D341Med (cell line): ENCODE results near the gene DNAH11.
"Not testable (repeated sequence)": the region's sequence is repeated elsewhere in the genome, so short reads cannot be mapped to it uniquely, and the experiment has no call there.

Source experiments
- DNase-seq: peaks from one replicate; pipeline ENCODE4 v3.0.0; 2012; ENCODE audit warnings: low spot score

Gene DNAH11

DNA sequence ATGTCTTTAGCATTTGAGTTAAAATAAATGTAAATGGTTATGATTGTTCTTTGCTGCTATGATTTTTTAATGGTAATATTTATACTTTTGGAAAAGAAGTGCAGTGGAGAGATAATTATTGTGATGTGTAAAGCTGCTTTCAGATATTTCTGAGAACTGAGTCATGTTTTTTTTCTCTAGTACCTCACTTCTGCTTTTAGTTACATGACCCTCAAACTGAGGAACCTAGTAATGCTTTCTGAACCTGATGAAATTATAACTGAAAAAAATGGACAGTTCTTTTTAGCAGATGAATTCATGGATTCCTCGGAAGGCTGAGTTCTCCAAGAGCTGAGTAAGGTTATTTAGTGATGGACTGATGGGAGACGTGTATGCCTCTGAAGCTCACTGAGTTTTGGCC lies 235.1 kb downstream of the DNAH11 start:
- no peak for DNase-seq

DNA sequence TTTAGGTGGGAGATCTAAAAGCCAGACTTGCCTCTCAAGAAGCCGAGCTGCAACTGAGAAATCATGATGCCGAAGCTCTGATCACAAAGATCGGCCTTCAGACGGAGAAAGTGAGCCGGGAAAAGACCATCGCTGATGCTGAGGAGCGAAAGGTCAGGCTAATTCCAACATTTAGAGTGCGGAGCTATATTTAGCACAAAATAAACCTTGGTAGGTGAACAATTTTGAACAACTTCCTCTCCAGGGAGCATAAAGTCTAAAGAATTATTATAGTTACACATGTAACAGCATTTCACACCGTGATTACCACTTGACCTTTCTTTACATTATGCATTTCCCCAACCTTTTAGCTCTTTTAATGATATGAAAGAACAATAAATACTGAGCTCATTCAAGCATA lies 236.1 kb downstream of the DNAH11 start:
- DNase-seq = no peak

DNA sequence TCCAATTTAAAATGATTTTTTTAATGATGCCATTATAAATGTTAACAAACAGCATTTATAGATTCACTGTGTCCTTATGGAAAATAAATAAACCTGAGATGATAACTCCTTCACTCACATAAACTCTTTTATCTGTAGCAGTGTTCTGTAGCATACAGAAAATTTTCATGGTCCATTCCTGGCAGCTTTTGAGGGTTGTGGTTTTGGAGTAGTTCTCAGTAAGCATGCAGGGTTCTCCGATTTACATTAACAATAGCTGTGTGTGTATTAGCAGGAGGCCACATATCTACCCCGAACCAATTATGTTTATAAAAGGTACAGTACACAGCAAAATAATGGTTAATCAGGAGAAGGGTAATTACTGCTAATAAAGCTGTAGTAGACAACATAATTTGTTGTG lies 240.2 kb downstream of the DNAH11 start:
- no peak for DNase-seq

DNA sequence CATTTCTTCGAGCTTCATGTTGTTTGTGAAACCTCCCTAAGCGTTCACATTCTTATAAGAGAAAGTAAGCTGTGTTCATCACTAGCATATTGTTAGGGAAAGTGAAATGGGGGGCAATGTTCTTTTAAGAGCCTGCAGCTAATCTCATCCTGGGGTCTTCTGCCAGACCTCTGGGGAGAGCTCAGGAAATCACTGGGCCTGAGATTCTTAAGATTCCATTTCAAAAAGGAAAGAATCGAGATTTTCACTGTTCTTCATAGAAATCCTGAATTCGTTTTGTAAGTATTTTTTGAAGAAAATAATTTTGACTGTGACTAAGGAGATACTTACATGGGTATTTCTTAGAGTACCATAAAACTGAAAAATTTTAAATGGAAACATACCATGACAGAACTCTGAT lies 242.2 kb downstream of the DNAH11 start:
- no peak for DNase-seq

DNA sequence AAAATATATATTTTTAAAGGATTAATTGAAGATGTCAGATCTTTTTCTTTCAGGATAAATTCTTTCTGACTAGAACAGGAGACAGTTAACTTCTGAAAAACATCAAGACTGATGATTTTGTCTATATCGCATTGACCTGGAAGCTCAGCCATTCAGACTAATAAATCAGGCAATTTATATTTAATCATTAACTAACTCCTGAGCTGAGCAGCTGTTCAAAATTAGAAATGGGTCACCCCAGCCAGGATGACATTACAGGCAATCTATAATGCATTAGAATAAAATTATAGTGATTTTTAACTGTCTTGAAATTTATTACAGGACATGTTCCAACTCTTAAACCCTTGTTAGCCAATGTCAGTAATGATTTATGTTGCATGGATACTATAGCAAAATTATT lies 263.0 kb downstream of the DNAH11 start:
- DNase-seq = no peak

DNA sequence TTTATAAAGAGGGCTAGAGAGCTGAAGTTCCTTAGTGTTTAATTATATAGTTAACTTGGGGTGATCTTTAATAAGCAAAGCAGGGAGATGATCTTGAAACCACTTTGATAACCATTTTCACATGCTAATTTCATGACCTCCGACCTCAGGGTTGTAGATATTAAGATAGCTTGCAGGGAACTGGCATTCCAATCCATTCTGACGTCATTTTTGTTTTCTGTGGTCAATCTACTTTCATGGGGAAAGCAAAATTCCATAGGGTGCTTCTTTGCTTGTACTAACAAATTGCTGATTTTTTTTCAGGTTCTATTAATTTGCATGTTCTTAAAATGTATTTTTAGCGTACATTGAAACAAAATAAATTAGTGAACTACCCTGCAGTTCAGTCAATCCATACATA lies 263.5 kb downstream of the DNAH11 start:
- DNase-seq = no peak

DNA sequence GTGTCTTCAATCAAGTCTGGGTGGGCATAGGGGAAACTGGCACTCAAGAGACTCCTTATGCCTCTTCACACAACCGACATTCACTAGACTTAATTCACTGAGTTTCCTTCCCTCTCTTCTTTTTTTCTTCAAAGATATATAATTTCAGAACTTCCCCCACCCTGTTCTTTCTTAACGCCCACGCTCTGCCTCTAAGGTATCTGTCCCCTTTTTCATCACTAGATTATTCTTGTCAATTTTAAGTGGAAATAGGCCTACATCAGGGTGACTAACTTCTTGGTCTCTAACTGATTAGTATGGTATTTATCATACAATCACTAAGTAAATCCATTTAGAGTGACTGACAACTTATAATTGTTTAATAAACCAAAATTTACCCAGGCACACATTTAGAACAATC lies 276.2 kb downstream of the DNAH11 start:
- DNase-seq = no peak

DNA sequence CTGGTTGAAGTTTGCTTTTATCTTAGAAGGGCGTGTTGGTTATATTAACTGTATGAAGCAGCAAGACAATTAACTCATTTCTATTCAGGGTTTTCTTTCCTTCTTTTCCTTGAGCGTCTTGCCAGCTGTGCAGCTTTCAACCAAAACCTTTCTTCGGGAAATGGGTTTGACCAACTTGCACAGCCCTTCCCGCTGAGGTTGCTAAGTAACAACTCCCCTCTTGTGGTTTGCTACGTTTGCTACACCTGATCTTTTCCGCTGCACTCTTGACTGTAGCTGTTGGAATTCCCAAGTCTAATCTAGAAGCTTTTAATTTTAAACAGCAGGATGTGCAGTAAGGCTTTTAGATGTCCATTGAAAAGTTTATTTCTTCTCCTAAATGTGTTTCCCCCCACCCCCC lies 286.0 kb downstream of the DNAH11 start:
- DNase-seq = no peak

DNA sequence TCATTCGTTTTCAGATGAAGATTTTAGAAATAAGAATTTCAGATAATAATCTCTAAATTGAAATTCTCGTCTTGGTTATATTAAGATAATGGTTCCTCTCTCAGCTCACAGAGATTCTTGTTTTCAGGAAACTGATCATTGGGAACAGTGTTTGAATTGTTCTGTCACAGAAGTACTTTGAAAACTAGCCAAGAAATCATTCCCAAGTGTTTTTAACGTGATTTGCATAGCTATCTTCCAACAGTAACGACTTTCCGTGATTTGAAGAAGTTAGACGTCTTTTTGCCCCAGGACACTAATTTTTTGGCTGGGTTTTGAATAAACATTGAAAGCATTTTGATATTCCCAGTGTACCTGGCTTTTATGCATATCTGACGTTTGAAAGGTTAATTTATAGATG lies 286.9 kb downstream of the DNAH11 start:
- no peak for DNase-seq

DNA sequence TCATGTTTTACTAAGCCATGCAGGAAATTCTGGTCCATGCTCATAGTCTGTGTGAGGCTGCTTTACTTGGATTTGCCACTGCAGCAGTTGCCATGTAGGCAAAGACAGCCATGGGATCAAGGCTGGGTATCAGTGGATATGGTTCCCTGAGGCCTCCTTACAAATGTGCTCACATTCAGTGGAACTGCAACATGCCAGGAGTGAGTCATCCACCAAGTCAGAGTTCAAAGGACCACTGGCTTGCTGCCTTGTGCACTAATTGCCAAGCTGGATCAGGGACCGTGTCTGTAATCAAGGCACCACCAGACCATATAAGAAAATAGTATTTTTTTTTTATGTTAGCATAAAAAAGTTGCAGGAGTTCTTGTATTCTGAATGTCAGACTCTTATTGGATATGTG lies 301.9 kb downstream of the DNAH11 start:
- DNase-seq = no peak

DNA sequence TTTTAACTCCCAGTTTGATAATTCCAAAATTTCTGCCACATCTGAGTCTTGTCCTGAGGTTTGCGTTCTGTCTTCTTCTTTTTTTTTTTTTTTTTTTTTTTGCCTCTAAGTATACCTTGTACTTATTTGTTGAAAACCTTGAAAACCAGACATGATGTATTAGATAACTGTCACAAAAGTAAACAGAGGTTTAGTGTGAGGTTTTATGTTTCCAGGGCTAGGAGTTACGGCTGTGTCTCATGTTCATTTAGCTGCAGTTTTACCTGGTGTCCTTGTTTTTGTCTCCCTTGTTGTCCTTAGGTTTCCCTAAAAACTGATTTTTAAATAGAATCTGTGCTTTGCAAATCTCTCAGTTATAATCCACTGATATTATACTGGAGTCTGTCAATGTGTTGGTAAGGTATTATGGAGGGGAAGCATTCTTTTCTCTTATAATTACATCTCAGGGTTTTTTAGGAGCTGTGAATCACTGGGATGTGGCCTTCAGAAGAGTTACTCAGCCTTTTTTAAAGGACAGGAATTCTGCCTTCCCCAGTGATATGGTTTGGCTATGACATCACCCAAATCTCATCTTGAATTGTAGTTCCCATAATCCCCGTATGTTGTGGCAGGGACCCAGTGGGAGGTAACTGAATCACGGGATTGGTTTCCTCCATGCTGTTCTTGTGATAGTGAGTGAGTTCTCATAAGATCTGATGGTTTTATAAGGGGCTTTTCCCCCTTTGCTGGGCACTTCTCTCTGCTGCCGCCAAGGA lies 307.9 kb downstream of the DNAH11 start:
- DNase-seq = no peak

DNA sequence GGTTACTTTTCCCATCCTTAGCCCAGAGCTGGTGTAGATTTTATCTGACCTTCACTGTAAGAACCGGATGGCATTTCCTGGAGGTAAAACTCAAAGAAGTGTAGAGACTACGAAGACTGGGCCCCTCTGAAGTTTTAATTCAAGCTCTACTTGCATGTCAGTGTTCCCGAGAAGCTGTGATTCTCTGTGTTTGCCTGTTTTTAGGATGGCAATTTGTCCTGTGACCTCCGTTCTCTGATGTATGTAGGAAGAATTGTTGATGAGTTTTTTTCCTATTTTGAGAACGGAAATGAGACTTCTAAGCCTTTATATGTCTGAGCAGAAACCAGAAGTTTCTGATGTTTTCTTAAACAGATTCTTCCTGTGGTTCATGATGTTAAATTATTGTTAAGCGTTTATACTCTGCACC lies 308.7 kb downstream of the DNAH11 start:
- no peak for DNase-seq

DNA sequence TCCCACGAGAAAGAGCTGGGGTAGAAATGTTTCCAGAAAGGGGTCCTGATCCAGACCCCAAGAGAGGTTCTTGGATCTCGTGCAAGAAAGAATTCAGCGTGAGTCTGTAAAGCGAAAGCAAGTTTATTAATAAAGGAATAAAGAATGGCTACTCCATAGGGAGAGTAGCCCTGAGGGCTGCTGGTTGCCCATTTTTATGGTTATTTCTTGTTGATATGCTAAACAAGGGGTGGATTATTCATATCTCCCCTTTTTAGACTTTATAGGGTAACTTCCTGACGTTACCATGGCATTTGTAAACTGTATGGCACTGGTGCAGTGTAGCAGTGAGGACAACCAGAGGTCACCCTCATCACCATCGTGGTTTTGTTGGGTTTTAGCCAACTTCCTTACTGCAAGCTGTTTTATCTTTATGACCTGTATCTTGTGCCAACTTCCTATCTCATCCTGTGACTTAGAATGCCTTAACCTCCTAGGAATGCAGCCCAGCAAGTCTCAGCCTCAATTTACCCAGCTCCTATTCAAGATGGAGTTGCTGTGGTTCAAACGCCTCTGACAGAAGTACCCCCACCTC lies 322.9 kb downstream of the DNAH11 start:
- DNase-seq = not testable (repeated sequence)

DNA sequence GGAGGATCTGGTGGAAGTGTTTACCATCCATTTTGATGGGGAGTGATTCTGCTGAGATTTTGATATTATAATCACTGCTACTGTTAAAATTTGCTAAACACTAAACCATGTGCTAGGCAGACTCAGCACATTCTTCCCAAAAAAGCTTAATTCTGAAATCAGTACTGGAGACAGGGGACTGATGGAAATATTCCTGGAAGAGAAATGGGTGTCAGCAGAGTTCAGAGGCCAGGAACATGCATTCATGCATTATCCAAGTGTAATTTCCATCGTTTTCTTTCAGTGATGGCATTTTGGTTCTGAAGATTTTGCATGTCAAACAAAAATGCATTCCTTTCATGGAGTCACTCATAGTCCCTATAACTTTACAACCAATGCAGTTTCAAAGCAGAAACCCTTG lies 323.9 kb downstream of the DNAH11 start:
- no peak for DNase-seq

DNA sequence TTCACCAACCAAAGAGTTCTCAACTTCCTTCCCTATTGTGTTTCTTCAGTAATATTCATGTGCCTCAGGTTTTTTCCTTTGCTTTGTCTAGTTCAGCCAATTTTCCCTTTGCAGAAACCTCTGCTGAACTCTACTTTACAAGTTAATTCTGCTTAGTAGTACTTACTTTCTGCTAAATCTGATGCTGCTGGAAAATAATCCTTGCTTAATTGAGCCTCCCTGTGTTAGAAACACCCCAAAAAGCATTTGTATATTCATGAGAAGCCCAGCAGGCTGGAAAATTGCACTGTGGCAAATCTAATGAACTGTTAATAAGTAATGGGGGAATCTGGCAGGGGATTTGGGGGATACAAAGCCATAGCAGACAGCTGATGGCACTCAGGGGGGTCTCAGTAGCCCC lies 324.4 kb downstream of the DNAH11 start:
- DNase-seq = no peak

DNA sequence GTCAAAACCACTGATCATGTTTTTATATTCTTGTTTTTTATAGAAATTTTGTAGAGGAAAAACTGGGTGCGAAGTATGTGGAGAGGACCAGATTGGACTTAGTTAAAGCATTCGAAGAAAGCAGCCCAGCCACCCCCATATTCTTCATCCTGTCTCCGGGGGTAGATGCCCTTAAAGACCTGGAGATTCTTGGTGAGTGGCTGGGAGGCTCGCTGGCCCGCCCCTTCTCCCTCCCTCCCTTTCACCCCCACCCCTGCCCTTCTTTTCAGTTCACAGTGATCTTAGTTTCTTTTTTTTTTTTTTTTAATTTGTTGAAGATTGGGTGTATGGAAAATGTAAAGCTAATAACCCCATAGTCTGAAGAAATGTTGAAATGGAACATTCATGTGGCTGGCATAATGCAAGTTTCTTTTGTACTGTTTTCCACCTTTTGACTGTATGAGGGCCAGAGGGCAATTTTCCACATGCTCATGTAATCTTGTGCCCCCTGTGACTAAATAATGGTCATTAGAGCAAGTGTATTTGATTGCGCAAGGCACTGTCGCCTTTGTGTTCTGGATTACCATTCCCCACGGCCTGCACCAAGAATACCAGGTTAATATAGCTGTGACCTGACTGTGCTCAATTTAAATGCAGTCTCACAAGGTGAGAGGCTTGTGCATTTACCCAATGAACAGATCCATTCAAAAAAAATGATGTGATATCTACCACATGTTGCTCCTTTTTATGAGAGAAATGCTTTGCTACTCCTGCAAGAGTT lies 325.2 kb downstream of the DNAH11 start:
- DNase-seq = no peak

DNA sequence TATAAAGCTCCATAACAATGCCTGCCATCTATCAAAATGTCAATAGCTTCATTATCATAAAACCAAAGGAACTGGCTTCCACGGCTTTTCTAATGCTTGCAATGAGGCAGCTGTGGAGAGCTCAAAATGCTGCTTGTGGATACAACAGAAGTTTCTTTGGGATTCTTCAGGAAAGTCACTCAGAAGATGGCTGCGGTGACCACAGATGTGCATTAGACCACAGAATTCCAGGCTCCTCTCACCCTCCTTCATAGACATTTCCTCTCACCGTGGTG lies 325.7 kb downstream of the DNAH11 start:
- no peak for DNase-seq

DNA sequence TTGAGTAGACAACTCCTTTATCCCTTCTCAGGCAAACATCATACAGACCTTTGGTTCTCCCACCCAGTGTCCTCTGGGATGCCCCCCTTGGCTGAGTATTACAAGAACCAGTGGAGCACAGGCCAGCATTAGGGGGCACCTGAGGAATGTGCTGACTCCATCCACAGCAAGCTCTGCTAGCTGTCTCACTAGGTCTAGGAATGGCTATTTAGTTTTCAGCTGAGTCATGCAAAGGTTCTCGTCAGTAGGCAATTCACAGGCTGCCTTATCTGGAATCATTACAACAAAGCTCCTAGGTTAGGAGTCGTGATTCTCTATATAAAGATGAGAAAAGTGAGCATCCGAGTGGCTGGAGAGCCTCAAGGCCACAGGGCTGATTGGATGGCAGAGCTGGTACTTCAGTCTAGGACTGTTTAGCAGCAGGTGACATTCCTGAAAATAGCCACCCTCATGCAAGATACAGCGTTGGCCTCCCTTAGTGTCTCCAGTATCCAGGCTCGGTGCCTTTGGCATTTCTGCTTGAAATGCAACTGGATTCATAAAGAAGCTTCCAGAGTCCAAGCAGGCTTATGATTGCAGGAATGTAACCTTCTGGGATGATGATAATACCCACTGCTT lies 327.1 kb downstream of the DNAH11 start:
- DNase-seq = no peak

DNA sequence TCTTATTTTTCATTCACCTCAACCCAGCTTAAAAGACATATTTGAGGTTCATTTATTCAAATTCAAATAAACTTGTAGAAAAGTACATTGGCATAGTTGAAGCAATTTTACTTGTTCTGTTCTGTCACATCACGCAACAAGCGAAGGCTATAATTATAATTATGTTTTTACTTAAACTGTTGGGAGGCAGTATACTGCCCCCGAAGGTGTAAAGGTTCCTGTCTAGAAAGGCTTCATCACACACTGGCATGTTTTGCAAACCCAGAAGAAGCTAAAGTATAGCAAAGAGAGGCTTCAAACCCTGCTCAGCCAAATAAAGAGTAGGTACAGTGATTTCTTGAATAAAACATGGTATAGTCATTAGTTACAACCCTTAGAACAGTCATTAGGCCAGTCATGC lies 340.2 kb downstream of the DNAH11 start:
- DNase-seq = no peak

DNA sequence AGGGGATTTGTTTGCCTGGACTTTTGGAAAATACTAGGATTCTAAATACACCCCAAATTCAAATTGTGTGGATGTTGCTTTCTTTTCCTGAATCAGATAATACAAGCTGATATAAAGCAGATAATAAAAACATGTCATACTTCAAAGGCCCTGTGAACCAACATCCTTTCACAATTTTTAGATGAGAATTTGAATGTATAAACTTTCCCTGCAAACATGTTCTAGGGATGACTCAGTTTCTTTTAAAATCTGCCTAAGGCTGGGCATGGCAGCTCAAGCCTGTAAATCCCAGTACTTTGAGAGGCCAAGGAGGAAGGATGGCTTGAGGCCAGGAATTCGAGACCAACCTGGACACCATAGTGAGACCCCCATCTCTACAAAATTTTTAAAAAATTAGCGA lies 340.7 kb downstream of the DNAH11 start:
- not testable (repeated sequence) for DNase-seq

DNA sequence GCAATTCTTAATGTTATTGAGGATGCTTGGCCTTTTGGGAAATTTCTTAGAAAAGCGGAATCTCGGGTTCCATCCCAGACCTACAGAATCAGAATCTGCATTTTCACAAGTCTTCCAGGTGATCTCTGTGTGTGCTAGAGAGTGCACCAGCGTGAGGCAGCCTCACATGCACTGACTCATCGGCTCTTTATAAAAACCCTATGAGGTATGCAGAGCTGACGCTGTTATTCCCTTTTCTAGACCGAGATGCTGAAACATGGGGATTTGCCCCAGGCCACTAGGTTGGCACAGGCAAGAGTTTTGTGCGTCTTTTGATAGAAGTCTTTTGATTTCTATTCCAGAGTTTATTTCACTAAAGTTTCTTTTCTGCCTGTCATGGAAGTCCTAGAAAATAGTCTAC lies 341.7 kb downstream of the DNAH11 start:
- no peak for DNase-seq

DNA sequence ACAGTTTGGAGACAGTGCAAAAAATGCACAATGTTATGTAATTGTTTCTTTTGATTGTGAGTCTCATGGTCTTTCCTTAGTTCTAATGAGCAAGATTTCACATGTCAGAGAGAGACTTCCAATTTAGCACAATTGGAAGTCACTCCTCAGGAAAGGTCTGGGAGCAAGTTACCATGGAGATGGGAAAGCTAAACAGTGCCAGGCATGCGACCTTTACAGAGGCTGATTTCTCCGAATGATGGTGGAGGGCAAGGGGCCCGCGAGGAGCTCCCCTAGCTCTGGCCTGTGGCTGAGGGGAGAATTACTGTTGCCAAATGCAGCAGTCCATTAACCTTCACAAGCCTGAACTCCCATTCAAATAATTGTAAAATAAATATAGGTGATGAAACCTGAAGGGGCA lies 343.6 kb downstream of the DNAH11 start:
- DNase-seq = no peak

DNA sequence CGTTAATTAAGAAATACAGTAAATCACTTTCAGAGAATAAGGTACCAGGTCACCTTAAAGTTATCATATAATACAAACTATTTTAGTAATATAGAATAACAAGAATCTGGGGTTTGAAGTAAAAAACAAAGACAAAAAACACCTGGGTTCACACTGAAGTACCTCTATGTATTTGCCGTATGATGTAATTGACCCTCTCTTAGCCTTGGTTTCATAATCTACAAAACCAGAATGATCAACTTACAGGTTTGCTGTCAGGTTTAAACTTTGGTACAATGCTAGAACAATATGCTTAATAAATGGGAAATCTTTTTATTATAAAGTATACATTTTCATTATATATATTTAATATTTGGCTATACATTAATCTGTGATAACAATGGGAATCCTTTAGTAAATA lies 344.5 kb downstream of the DNAH11 start:
- no peak for DNase-seq
